ENCODE measurements around the gene KRTAP7-1. TPM values are rescaled to one million over a fixed set of nuclear protein-coding genes. Genes with fewer than 3 reads are reported as not detected.

The KRTAP7-1 gene
- total and polyA plus RNA-seq, 2 donors (not counting 1 experiment from before 2014, with no cell fraction given), result not detected

DNA sequence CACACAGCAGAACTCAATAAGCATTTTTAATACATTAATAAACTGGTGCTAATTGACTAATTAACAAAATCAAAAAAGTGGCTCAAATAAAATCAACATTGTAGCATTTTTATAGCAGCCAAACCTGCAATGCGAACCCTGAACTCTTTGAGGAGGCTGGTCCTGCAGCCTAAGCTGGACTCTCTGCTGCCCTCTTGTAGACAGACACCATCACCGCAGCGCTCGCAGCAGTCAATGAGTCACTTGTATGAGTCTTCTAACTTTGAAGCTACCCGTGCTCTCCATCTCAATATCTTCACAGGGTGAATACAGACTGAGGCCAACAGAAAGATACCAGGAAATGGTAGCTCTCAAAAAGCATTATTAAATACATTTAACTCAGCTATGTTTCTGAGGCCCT, 9.7 kb upstream of the KRTAP7-1 start:
- no peak overlapping the region for H3K9ac ChIP-seq (ENCODE audit: low read length)
- no peak overlapping the region for H3K4me3 ChIP-seq (ENCODE audit: control extremely low read depth in 1 of 5, extremely low read depth in 1 of 5, insufficient read depth in 1 of 5, low read depth in 2 of 5, low read length in 4 of 5)
- no peaks in the 10 kb centered on the region for H3K9me3 Mint-ChIP-seq (ENCODE audit: insufficient read depth)
- DNase-seq (no peak), ATAC-seq (ENCODE audit: low read depth) (no peak)
- no peak overlapping the region for H3K27ac ChIP-seq (ENCODE audit: low read length in 2 of 2)
- POLR2A ChIA-PET, result no interaction called here
- H3K9me3 ChIP-seq (ENCODE audit: control extremely low read depth in 1 of 3, control insufficient read depth in 2 of 3, insufficient read depth in 1 of 3, low read length in 2 of 3), result no peaks in the 10 kb centered on the region
- no peaks in the 10 kb centered on the region for H3K4me1 Mint-ChIP-seq
- H3K79me2 ChIP-seq (ENCODE audit: control insufficient read depth, insufficient read depth, low read length), result no peaks in the 10 kb centered on the region
- no peaks in the 10 kb centered on the region for H3K36me3 ChIP-seq (replicated peaks in 1 of 2; ENCODE audit: control extremely low read depth in 1 of 2, control insufficient read depth in 1 of 2, extremely low read depth in 1 of 2, insufficient read depth in 2 of 2, low read length in 1 of 2)
- intact Hi-C loops (cut with micrococcal nuclease), result no loop called here
- CTCF ChIA-PET, result no interaction called here
- no peak overlapping the region for H3K4me3 Mint-ChIP-seq
- peaks cover 0 to 2% (median 0%) of the 10 kb centered on the region in 4 experiments for H3K27me3 ChIP-seq (replicated peaks in 1 of 4; ENCODE audit: control extremely low read depth in 1 of 4, control insufficient read depth in 3 of 4, insufficient read depth in 4 of 4, low read length in 3 of 4)
- no peak for TF ChIP-seq CTCF (IDR thresholded peaks at IDR 0.05)
- no peak for TF ChIP-seq EZH2 (IDR thresholded peaks at IDR 0.05; ENCODE audit: borderline replicate concordance, insufficient read depth, low read depth, low read length, poor library complexity, severe bottlenecking)
- no peak overlapping the region for H3K27ac Mint-ChIP-seq
- H4K20me1 ChIP-seq (ENCODE audit: control insufficient read depth, insufficient read depth, low read length, poor library complexity, severe bottlenecking), result no peaks in the 10 kb centered on the region
- no peak overlapping the region for H3K4me2 ChIP-seq (replicated peaks; ENCODE audit: low read depth, low read length, poor library complexity, severe bottlenecking)
- H3K4me1 ChIP-seq (ENCODE audit: control insufficient read depth in 2 of 2, insufficient read depth in 2 of 2, low read length in 2 of 2), result no peaks in the 10 kb centered on the region
- 48% methylated on average over 4 of the region's 5 CpGs for WGBS (ENCODE audit: insufficient coverage)
- H3K27me3 Mint-ChIP-seq, result no peaks in the 10 kb centered on the region
- no peak overlapping the region for H2AFZ ChIP-seq (ENCODE audit: insufficient read depth, low read depth, low read length, poor library complexity, severe bottlenecking)

- intact Hi-C loops (cut with micrococcal nuclease), result no loop called here
- Histone ChIP-seq H3K4me3 (ENCODE audit: control extremely low read depth in 1 of 5, extremely low read depth in 1 of 5, insufficient read depth in 1 of 5, low read depth in 2 of 5, low read length in 4 of 5) (no peak overlapping the region), H2AFZ (ENCODE audit: insufficient read depth, low read depth, low read length, poor library complexity, severe bottlenecking) (no peak overlapping the region), H3K9me3 (ENCODE audit: control extremely low read depth in 1 of 3, control insufficient read depth in 2 of 3, insufficient read depth in 1 of 3, low read length in 2 of 3) (no peaks in the 10 kb centered on the region), H3K4me2 (replicated peaks; ENCODE audit: low read depth, low read length, poor library complexity, severe bottlenecking) (no peak overlapping the region), H3K79me2 (ENCODE audit: control insufficient read depth, insufficient read depth, low read length) (no peaks in the 10 kb centered on the region), H3K27me3 (replicated peaks in 1 of 4; ENCODE audit: control extremely low read depth in 1 of 4, control insufficient read depth in 3 of 4, insufficient read depth in 4 of 4, low read length in 3 of 4) (peaks cover 0 to 2% (median 0%) of the 10 kb centered on the region in 4 experiments), H3K27ac (ENCODE audit: low read length in 2 of 2) (no peak overlapping the region), H3K36me3 (replicated peaks in 1 of 2; ENCODE audit: control extremely low read depth in 1 of 2, control insufficient read depth in 1 of 2, extremely low read depth in 1 of 2, insufficient read depth in 2 of 2, low read length in 1 of 2) (no peaks in the 10 kb centered on the region), H3K9ac (ENCODE audit: low read length) (no peak overlapping the region), H3K4me1 (ENCODE audit: control insufficient read depth in 2 of 2, insufficient read depth in 2 of 2, low read length in 2 of 2) (no peaks in the 10 kb centered on the region), H4K20me1 (ENCODE audit: control insufficient read depth, insufficient read depth, low read length, poor library complexity, severe bottlenecking) (no peaks in the 10 kb centered on the region)
- POLR2A ChIA-PET, result no interaction called here
- H3K27ac Mint-ChIP-seq, result no peak overlapping the region
- WGBS (ENCODE audit: insufficient coverage), result 90% methylated on average over 2 of the region's 6 CpGs
- H3K4me1 Mint-ChIP-seq, result no peaks in the 10 kb centered on the region
- no peak for TF ChIP-seq EZH2 (IDR thresholded peaks at IDR 0.05; ENCODE audit: borderline replicate concordance, insufficient read depth, low read depth, low read length, poor library complexity, severe bottlenecking)
- ATAC-seq (ENCODE audit: low read depth) (no peak), DNase-seq (no peak)
- no peaks in the 10 kb centered on the region for H3K27me3 Mint-ChIP-seq
- CTCF ChIA-PET, result no interaction called here
- no peaks in the 10 kb centered on the region for H3K9me3 Mint-ChIP-seq (ENCODE audit: insufficient read depth)
- no peak overlapping the region for H3K4me3 Mint-ChIP-seq
Observed at GRCh38 chr21:30838536-30838935, 9.0 kb upstream of the KRTAP7-1 start.

All from B cell (primary cell).